GM21390 (cell line): ENCODE data around the gene SNX5.

ENCODE experiments used
- ATAC-seq: cut with Tn5 transposase; IDR thresholded peaks from one replicate; pipeline ENCODE4 v1.9.1; 2021; ENCODE audit not compliant: unreplicated experiment

Gene SNX5

GRCh38 chr20:17993546-17993945 is 25.0 kb upstream of the SNX5 start:
- no peak for ATAC-seq

GRCh38 chr20:17992847-17993513 is 24.4 kb upstream of the SNX5 start:
- no peak for ATAC-seq

GRCh38 chr20:17992224-17992637 is 23.6 kb upstream of the SNX5 start:
- ATAC-seq, result peak; percentile 43

- ATAC-seq, result no peak
Observed at GRCh38 chr20:17990278-17990972, 21.8 kb upstream of the SNX5 start.

GRCh38 chr20:17987988-17988387 is 19.4 kb upstream of the SNX5 start:
- no peak for ATAC-seq

- ATAC-seq, result no peak
Observed at GRCh38 chr20:17985388-17986018, 16.9 kb upstream of the SNX5 start.

- no peak for ATAC-seq
Observed at GRCh38 chr20:17976305-17976704, 7.7 kb upstream of the SNX5 start.

- no peak for ATAC-seq
Observed at GRCh38 chr20:17972121-17972520, 3.5 kb upstream of the SNX5 start.

- ATAC-seq, result no peak
Observed at GRCh38 chr20:17971300-17972013, 2.9 kb upstream of the SNX5 start.

- no peak for ATAC-seq
Observed at GRCh38 chr20:17969884-17970409, 1.4 kb upstream of the SNX5 start.

- peak; percentile 8 for ATAC-seq
Observed at GRCh38 chr20:17969278-17969883, 787 bp upstream of the SNX5 start.

GRCh38 chr20:17967521-17968365 is 851 bp downstream of the SNX5 start:
- ATAC-seq, result peak; percentile 0

GRCh38 chr20:17966432-17967310 is 1.9 kb downstream of the SNX5 start:
- ATAC-seq, result no peak

GRCh38 chr20:17965042-17965697 is 3.4 kb downstream of the SNX5 start:
- ATAC-seq, result no peak

- ATAC-seq, result no peak
Observed at GRCh38 chr20:17964632-17965031, 4.0 kb downstream of the SNX5 start.

- no peak for ATAC-seq
Observed at GRCh38 chr20:17964073-17964472, 4.5 kb downstream of the SNX5 start.

GRCh38 chr20:17963114-17963897 is 5.3 kb downstream of the SNX5 start:
- ATAC-seq, result no peak

- ATAC-seq, result no peak
Observed at GRCh38 chr20:17961587-17961940, 7.0 kb downstream of the SNX5 start.
